GM12878 (cell line): Measurements from ENCODE around the gene CMTM4. TPM values are rescaled to one million over a fixed set of nuclear protein-coding genes. Genes with fewer than 3 reads are reported as not detected.

Experiments used
- CUX1 ChIP-seq: IDR thresholded peaks from 2 replicates; pipeline ENCODE4 v1.6.1; 2012; ENCODE audit warnings: improper control_type of control experiment, low read depth, low read length; ENCODE audit not compliant: insufficient replicate concordance
- RELB ChIP-seq: fragments of 450-650 bp; IDR thresholded peaks from 2 replicates; pipeline ENCODE4 v1.6.1; 2017; ENCODE audit warnings: low read depth, mild to moderate bottlenecking, moderate library complexity
- TCF3 ChIP-seq: IDR thresholded peaks from 2 replicates; pipeline ENCODE4 v1.6.1; 2012; ENCODE audit warnings: low read depth, mild to moderate bottlenecking, low read length, borderline replicate concordance; ENCODE audit not compliant: insufficient read depth
- ZNF207 ChIP-seq: fragments of 450-650 bp; IDR thresholded peaks from 2 replicates; pipeline ENCODE4 v1.6.1; 2014; ENCODE audit warnings: antibody characterized with exemption, mild to moderate bottlenecking, borderline replicate concordance
- ZNF274 ChIP-seq: IDR thresholded peaks from one replicate; pipeline ENCODE4 v1.8.0; 2011; ENCODE audit not compliant: insufficient read length, insufficient read depth
- polyA plus RNA-seq, 11 experiments: library from polyadenylated mRNA; depleted of rRNA in 4 of 11; unstranded in 6 of 11; stranded (reverse) in 5 of 11; fragments of >200 nt; fragmentation: Nextera tagmentation in 4 of 11; fragmentation: Illumina TruSeq in 1 of 11; extraction: Ambion mirVana in 4 of 11; extraction: Trizol in 1 of 11; gene quantifications; 1 replicate in 1 of 11; 2 replicates in 10 of 11; pipeline versions ENCODE4 v1.2.1 to v1.2.3, GENCODE V29; 2011 to 2016; ENCODE audit warnings: inconsistent platforms in 2 of 11, missing spikeins in 2 of 11, low read depth in 1 of 11
- total RNA-seq, 4 experiments: library from RNA; depleted of rRNA in 3 of 4; stranded (reverse); fragments of >200 nt in 3 of 4; fragmentation: Illumina TruSeq in 1 of 4; extraction: Trizol in 1 of 4; gene quantifications; 2 replicates each; pipeline versions ENCODE4 v1.2.1 to v1.2.3, GENCODE V29; 2013 to 2021

The CMTM4 gene
- total and polyA plus RNA-seq, 10 of the 15 experiments (the other 5 are each of a cell fraction or from before 2014, with no cell fraction given) = 0.02 to 0.43 (median 0.15) TPM; not detected in 2

- TF ChIP-seq CUX1 = no peak
- no peak for TF ChIP-seq ZNF274
- TF ChIP-seq RELB = no peak
- TF ChIP-seq ZNF207 = no peak
- TF ChIP-seq TCF3 = no peak
Measured at GRCh38 chr16:66660422-66661209, 35.9 kb downstream of the CMTM4 start (continued).
